Stimulated activated CD4-positive, alpha-beta T cell treated with anti-CD3 and anti-CD28 coated beads, Interleukin-1b, Interleukin-23, amount 100 ng/mL, for 4 hours (primary cell): ENCODE results near the gene SPTAN1.
"Not testable (repeated sequence)": the region's sequence is repeated elsewhere in the genome, so short reads cannot be mapped to it uniquely, and the experiment has no call there.

Source experiments
- DNase-seq, 2 donors: peaks; one replicate each; pipeline ENCODE4 v3.0.0-alpha.2; 2020; ENCODE audit warnings: low read depth in 2 of 2

Gene SPTAN1

DNA sequence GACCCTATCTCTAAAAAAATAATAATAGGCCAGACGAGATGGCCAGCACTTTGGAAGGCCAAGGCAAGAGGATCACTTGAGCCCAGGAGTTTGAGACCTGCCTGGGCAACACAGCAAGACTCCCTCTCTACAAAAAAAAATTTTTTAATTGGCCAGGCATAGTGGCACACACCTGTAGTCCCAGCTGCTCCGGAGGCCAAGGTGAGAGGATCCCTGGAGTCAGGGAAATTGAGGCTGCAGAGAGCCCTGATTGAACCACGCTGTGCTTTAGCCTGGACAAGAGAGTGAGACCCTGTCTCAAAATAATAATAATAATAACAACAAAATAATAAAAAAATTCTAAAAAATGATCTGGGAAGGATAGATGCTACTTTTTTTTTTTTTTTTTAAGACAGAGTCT is 105.4 kb downstream of the SPTAN1 start:
- no peak for DNase-seq

DNA sequence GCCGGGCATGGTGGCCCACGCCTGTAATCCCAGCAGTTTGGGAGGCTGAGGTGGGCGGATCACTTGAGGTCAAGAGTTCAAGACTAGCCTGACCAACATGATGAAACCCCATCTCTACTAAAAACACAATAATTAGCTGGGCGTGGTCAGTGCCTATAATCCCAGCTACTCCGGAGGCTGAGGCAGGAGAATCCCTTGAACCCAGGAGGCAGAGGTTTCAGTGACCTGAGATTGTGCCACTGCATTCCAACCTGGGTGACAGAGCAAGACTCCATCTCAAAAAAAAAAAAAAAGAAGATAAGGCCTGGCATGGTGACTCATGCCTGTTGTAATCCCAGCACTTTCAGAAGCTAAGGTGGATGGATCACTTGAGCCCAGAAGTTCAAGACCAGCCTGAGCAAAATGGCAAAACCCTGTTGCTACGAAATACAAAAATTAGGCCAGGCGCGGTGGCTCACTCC is 114.1 kb downstream of the SPTAN1 start:
- DNase-seq: not testable (repeated sequence)

DNA sequence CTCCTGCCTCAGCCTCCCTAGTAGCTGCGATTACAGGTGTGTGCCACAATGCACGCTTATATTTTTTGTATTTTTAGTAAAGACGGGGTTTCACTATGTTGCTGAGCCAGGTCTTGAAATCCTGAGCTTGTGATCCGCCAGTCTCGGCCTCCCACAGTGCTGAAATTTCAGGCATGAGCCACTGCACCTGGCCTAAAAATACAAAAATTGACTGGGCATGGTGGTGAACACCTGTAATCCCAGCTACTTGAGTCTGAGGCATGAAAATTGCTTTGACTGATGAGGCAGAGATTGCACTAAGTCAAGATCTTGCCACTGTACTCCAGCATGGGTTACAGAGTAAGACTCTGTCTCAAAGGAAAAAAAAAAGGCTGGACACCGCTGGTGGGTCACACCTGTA is 117.4 kb downstream of the SPTAN1 start:
- DNase-seq: no peak

DNA sequence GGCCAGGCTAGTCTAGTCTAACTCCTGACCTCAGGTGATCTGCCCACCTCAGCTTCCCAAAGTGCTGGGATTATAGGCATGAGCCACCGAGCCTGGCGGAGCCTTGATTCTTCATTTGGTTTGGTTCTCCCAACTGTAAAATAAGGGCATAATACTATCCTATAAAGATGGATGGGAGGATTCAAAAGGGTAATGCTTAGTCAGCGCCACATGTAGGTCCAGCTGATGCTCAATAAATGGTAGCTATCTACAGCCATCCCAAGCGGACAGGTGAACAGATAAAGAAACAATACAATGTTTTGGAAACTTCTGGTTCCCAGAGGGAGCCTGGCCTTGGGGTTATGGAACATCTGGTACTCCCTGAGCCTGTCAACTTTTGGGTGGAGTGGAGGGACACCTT is 123.0 kb downstream of the SPTAN1 start:
- no peak for DNase-seq

DNA sequence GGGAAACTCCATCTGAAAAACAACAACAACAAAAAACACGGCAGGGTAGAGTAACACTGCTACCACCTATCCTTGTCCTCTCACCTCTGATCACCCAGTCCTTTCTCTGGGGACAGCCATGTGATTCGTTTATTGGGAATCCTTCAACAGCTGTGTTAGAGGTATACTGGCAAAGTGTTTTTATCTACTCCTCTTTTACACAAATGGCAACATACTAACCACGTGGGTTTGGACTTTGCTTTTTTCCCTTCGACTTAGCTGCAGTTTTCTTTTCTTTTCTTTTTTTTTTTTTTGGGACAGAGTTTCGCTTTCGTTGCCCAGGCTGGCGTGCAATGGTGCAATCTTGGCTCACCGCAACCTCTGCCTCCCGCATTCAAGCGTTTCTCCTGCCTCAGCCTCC is 125.4 kb downstream of the SPTAN1 start:
- no peak for DNase-seq
